HG02973 (cell line): ENCODE results near the gene FANCD2OS.
"Not testable (repeated sequence)": the region's sequence is repeated elsewhere in the genome, so short reads cannot be mapped to it uniquely, and the experiment has no call there.

Experiments
- ATAC-seq: cut with Tn5 transposase; IDR thresholded peaks from one replicate; pipeline ENCODE4 v1.9.1; 2021; ENCODE audit warnings: moderate library complexity; ENCODE audit not compliant: unreplicated experiment

The FANCD2OS gene

GRCh38 chr3:10108091-10108490, at the start of gene FANCD2OS:
Gene FANCD2OS (minus strand): TSS chr3:10108255. CDS start chr3:10104774, 3,481 bp downstream.
- no peak for ATAC-seq

- no peak for ATAC-seq
These were observed 49.0 kb upstream of the FANCD2OS start for GRCh38 chr3:10157031-10157430.

DNA sequence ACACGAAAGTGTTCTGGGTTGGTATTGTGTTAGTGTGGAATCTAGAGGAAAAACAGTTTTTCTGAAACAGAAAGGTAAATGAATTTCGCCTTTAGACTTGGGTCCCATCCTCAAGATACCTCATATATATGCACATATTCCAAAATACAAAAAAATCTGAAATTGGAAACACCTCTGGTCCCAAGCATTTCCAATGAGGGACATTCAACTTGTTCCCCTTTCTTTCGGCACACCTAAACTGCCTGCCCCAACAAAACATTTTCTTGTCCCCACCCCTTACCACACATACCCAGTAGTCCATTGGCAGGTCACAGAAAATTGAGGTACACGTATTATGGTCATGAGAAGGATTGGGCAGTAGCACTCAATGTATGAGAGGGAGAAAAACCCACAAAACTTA, 47.6 kb upstream of the FANCD2OS start:
- no peak for ATAC-seq

- no peak for ATAC-seq
These were observed 47.0 kb upstream of the FANCD2OS start for GRCh38 chr3:10155123-10155472.

GRCh38 chr3:10154335-10155122, 46.5 kb upstream of the FANCD2OS start:
- no peak for ATAC-seq

GRCh38 chr3:10150987-10151386, 42.9 kb upstream of the FANCD2OS start:
- ATAC-seq, result no peak

DNA sequence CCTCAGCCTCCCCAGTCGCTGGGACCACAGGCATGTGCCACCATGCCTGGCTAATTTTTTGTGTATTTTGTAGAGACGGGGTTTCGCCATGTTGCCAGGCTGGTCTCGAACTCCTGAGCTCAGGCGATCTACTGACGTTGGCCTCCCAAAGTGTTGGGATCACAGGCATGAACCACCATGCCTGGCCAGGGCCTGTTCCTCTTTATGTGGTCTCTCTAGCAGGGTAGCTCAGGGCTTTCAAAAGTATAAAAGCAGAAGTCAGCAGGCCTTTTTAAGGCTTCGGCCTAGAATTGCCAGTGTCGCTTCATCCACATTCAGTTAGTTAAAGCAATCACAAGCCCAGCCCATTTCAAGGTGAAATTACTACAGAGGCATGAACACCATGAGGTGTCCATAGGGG, 41.2 kb upstream of the FANCD2OS start:
- ATAC-seq, result no peak

GRCh38 chr3:10145685-10146084, 37.6 kb upstream of the FANCD2OS start:
- no peak for ATAC-seq

DNA sequence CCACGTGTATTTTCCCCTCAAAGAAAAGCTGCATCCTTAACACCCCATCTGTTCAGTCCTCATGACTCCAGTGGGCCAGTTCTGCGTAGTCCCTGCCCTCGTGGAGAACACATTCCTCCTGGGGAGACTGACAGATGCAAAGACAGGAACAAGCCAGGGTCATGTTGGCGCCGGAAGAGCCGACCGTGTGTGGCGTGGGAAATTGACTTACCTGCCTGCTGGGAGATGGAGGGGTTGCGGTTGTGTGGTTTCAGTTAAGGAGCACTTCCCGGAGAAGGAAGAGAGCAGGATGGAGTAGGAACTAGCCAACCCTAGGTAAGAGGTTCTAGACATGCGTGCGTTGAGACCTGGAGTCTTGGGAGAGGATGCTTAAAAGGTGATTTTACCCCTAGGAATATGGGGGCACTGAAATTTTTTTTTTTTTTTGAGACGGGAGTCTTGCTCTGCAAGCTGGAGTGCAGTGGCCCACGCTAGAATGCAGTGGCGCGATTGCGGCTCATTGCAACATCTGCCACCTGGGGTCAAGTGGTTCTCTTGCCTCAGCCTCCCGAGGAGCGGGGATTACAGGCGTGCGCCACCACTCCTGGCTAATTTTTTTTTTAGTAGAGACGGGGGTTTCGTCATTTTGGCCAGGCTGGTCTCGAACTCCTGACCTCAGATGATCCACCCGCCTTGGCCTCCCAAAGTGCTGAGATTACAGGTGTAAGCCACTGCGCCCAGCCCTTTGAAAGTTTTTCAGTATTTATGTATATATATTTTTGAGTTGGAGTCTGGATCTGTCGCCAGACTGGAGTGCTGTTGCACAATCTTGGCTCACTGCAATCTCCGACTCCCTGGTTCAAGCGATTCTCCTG, 34.9 kb upstream of the FANCD2OS start:
- no peak for ATAC-seq

GRCh38 chr3:10140996-10141546, 33.0 kb upstream of the FANCD2OS start:
- ATAC-seq, result no peak

- ATAC-seq, result no peak
These were observed 29.1 kb upstream of the FANCD2OS start for GRCh38 chr3:10137178-10137577.

GRCh38 chr3:10136426-10137005, 28.5 kb upstream of the FANCD2OS start:
- no peak for ATAC-seq

GRCh38 chr3:10135872-10136271, 27.8 kb upstream of the FANCD2OS start:
- ATAC-seq, result not testable (repeated sequence)

DNA sequence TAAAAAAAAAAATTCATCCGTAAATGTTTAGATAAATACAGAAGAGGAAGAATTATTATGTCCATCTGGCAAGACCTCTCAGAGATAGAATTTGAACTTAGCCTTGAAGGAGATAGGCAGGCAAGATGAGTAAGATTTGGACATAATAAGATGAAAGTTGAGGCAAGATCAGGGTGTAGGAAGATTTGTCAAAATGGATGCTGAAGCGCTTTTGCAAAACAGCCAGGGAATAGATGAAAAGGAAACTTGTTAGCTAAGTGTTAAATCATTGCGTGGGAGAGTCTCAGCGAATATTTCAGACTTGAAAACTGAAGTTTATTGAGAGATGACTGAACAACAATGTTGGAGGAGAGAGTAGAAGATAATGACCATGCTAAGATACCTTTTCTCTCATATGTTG, 14.7 kb upstream of the FANCD2OS start:
- ATAC-seq, result no peak

DNA sequence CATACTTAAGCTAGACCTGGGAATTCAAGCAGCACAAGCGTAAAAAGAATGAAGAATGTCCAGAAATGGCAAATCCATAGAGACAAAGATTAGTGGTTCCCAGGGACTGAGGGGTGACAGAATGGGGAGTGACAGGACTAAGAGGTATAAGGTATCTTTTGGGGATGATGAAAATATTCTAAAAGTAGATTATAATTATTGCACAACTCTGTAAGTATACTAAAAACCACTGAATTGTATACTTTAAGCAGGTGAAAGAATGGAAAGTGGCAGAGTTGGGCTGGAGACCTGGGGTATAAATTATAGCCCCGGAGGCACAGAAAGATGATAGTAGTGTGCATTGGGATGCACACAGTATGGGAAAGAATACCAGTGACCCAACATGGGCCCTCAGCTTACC, 13.0 kb upstream of the FANCD2OS start:
- no peak for ATAC-seq

DNA sequence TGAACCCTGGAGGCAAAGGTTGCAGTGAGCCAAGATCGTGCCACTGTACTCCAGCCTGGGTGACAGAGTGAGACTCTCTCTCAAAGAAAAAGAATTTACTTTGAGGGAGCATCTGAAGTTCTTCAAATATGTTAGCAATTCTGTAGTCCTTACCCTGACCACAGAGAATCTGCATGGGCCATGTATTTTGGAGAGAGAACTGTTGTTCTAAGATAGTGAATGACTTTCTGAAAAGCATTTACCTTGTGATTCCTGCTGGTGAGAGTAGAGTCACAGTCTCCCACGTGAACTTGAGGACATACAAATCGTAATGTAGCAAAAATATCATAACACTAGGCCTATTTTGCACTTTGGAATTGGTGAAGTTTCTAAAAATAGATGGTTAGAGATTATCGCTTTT, 11.3 kb upstream of the FANCD2OS start:
- ATAC-seq, result no peak

DNA sequence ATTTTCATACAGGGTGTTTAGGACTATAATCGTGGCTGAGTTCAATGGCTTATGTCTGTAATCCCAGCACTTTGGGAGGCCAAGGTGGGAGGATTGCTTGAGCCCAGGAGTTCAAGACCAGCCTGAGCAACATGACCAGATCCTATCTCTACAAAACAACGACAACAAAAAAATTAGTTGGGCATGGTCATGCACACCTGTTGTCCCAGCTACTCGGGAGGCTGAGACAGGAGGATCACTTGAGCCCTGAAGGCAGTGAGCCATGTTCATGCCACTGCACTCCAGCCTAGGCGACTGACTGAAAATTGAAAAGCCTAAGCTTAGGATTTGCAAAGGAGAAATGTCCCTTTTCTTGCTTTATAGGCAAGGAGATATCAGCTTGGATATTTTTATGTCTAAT, 8.9 kb upstream of the FANCD2OS start:
- ATAC-seq, result no peak

- peak; percentile 17 for ATAC-seq
These were observed 8.0 kb upstream of the FANCD2OS start for GRCh38 chr3:10116138-10116460.

DNA sequence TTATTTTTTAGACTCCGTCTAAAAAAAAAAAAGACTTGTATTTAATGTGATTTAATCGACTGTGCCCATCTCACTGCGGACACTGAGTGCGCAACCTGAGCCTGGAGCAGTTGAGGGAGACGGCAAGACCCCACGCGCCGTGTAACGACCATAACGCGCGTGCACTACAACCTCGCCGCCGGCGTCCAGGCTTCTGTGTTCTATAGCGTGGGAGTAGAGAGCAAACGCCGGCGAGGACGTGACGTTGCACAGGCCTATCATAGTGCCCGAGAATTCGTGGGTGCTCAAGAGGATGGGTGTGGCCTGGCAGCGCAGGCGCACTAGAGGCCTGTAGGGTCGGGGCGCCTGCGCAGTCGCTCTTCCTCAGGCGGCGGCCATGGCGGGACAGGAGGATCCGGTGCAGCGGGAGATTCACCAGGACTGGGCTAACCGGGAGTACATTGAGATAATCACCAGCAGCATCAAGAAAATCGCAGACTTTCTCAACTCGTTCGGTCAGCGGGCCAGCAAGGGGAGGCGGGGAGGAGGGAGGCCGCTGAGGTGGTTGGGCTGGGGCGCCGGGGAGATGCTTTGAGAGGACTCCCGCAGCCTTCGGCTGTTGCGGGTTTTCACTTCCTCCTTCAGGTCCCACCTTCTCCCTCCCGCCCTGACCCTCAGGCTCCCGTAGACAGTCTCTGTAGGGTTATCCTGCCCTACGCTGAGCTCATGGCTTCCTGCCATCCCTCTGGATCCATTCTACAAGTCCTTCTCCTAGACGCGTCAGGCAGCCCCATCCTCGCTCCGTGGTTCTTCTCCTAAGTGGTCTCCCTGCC, 7.5 kb upstream of the FANCD2OS start, which contains the start of gene BRK1:
BRK1 (plus strand) TSS at position 350 of the 812 bp plus-strand sequence; CDS start at position 377, 27 bp downstream.
- peak; percentile 94 for ATAC-seq

GRCh38 chr3:10106919-10107318, 1.1 kb downstream of the FANCD2OS start:
- ATAC-seq, result no peak

- ATAC-seq, result no peak
These were observed 9.0 kb downstream of the FANCD2OS start for GRCh38 chr3:10099041-10099440.
